ENCODE data around the gene SNCAIP. TPM values are rescaled to one million over a fixed set of nuclear protein-coding genes. Genes with fewer than 3 reads are reported as not detected.

SNCAIP gene
- total RNA-seq, 4 donors from 2014 or later: 0.82 to 2.2 (median 1.6) TPM; not detected in 1

DNA sequence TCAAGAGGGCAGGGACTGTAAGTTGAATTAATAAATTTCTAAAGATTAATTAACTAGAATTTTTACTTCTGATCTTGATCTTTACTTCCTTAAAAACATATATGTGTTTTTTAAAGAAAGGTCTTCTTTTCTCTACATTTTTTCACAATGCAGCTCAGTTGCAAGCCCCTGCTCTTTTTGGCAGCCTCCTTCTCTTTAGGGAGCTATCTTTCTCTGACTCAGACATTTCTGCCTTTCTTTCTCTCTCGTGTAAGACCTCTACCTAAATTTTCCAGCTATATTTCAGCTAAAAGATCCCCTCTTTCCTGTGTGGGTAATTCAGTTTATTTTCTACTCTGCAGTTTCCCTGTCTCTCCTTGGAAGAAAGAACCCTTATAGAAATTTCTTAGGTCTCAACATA lies 38.3 kb upstream of the SNCAIP start:
- no peak overlapping the region for H3K4me3 ChIP-seq
- H3K36me3 ChIP-seq: no peaks in the 10 kb centered on the region
- no peak for TF ChIP-seq EP300 (IDR thresholded peaks at IDR 0.05; ENCODE audit: low read depth)
- no peak for TF ChIP-seq POLR2AphosphoS5 (IDR thresholded peaks at IDR 0.05)
- TF ChIP-seq, protein P1, sequence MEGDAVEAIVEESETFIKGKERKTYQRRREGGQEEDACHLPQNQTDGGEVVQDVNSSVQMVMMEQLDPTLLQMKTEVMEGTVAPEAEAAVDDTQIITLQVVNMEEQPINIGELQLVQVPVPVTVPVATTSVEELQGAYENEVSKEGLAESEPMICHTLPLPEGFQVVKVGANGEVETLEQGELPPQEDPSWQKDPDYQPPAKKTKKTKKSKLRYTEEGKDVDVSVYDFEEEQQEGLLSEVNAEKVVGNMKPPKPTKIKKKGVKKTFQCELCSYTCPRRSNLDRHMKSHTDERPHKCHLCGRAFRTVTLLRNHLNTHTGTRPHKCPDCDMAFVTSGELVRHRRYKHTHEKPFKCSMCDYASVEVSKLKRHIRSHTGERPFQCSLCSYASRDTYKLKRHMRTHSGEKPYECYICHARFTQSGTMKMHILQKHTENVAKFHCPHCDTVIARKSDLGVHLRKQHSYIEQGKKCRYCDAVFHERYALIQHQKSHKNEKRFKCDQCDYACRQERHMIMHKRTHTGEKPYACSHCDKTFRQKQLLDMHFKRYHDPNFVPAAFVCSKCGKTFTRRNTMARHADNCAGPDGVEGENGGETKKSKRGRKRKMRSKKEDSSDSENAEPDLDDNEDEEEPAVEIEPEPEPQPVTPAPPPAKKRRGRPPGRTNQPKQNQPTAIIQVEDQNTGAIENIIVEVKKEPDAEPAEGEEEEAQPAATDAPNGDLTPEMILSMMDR (IDR thresholded peaks at IDR 0.05): no peak
- TF ChIP-seq POLR2A (IDR thresholded peaks at IDR 0.05): no peak
- H3K27me3 ChIP-seq: no peaks in the 10 kb centered on the region
- intact Hi-C loops (cut with DNase I; ENCODE audit: low total_unique reads): no loop called here
- in situ Hi-C loops (cut with MboI; ENCODE audit: low pct_ligation_motif_present in 1 of 4, low pct_unique_long_range_greater_than_20kb in 1 of 4, low sequenced_read_pairs in 3 of 4): no loop called here
- H3K27ac ChIP-seq: no peak overlapping the region
- 29 to 53% methylated on average over 1 of the region's 1 CpG for WGBS, 2 donors (ENCODE audit: low coverage in 1 of 2)
- H3K4me1 ChIP-seq: no peaks in the 10 kb centered on the region
- H3K9me3 ChIP-seq: no peaks in the 10 kb centered on the region
- no peak for DNase-seq

DNA sequence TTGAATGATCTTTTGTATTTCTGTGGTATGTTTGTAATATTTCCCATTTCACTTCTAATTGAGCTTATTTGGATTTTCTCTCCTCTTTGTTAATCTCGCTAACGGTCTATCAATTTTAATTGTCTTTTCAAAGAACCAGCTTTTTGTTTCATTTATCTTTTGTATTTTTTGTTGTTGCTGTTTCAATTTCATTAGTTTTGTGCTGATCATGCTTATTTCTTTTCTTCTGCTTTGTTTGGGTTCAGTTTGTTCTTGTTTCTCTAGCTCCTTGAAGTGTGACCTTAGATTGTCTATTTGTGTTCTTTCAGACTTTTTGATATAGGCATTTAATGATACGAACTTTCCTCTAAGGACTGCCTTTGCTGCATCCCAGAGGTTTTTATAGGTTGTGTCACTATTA lies 28.4 kb upstream of the SNCAIP start:
- TF ChIP-seq POLR2A (IDR thresholded peaks at IDR 0.05): no peak
- TF ChIP-seq, protein P1 (IDR thresholded peaks at IDR 0.05): no peak
- no peak for TF ChIP-seq POLR2AphosphoS5 (IDR thresholded peaks at IDR 0.05)
- no peak for TF ChIP-seq EP300 (IDR thresholded peaks at IDR 0.05; ENCODE audit: low read depth)
- Histone ChIP-seq H3K27ac (no peak overlapping the region), H3K4me1 (no peaks in the 10 kb centered on the region), H3K36me3 (no peaks in the 10 kb centered on the region), H3K4me3 (no peak overlapping the region), H3K9me3 (no peaks in the 10 kb centered on the region), H3K27me3 (no peaks in the 10 kb centered on the region)
- 93 to 94% methylated on average over 3 of the region's 3 CpGs for WGBS, 2 donors (ENCODE audit: low coverage in 1 of 2)
- intact Hi-C loops (cut with DNase I; ENCODE audit: low total_unique reads): no loop called here
- in situ Hi-C loops (cut with MboI; ENCODE audit: low pct_ligation_motif_present in 1 of 4, low pct_unique_long_range_greater_than_20kb in 1 of 4, low sequenced_read_pairs in 3 of 4): no loop called here
- DNase-seq: no peak

DNA sequence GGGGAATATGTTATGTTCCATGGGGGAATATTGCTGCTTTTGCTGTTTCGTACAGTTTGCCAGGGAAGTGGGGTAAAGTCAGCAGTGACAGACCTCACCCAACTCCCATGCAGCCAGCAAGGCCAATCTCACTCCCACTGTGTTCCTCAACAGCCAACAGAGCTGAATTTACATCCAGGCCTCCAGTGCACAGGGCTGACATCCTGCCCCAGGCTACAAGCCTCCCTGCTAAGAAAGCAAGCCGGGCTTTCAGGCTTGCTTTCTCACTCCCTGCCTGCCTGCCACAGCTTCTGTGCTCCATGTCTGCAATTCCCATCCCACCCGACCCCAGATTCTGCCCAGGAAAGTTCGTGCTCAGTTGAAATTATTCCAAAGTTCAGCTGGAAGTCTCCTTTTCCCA lies 25.5 kb upstream of the SNCAIP start:
- H3K4me1 ChIP-seq: no peaks in the 10 kb centered on the region
- no peaks in the 10 kb centered on the region for H3K36me3 ChIP-seq
- no peak overlapping the region for H3K27ac ChIP-seq
- no peak overlapping the region for H3K4me3 ChIP-seq
- no peaks in the 10 kb centered on the region for H3K9me3 ChIP-seq
- 50 to 72% methylated on average over 1 to 4 of the region's 4 CpGs for WGBS, 2 donors (ENCODE audit: low coverage in 1 of 2)
- in situ Hi-C loops (cut with MboI; ENCODE audit: low pct_ligation_motif_present in 1 of 4, low pct_unique_long_range_greater_than_20kb in 1 of 4, low sequenced_read_pairs in 3 of 4) (no loop called here), intact Hi-C loops (cut with DNase I; ENCODE audit: low total_unique reads) (no loop called here)
- no peaks in the 10 kb centered on the region for H3K27me3 ChIP-seq
- no peak for DNase-seq
- TF ChIP-seq EP300 (IDR thresholded peaks at IDR 0.05; ENCODE audit: low read depth): no peak
- no peak for TF ChIP-seq POLR2A (IDR thresholded peaks at IDR 0.05)
- no peak for TF ChIP-seq POLR2AphosphoS5 (IDR thresholded peaks at IDR 0.05)
- TF ChIP-seq, protein P1 (IDR thresholded peaks at IDR 0.05): no peak

DNA sequence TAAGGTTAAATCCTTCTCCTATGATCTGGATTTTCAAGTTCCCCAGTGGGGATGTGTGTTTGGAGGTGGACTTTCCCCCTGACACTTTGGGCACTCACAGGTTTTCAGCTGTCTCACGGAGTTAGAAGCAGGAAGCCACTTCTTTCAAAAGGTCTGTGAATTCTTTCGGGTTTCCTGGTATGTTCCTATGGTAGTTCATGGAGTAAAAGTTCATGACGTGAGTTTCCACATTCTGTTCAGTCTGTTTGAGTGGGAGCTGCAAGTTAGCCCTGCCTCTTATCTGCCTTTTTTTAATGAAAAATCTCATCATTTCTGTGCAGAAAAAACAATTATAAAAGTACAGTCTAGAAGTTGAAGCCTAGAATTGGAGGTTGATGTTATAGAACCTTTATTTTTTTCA lies 24.9 kb upstream of the SNCAIP start:
- DNase-seq: no peak
- 50 to 64% methylated on average over 3 of the region's 3 CpGs for WGBS, 2 donors (ENCODE audit: low coverage in 1 of 2)
- in situ Hi-C loops (cut with MboI; ENCODE audit: low pct_ligation_motif_present in 1 of 4, low pct_unique_long_range_greater_than_20kb in 1 of 4, low sequenced_read_pairs in 3 of 4) (no loop called here), intact Hi-C loops (cut with DNase I; ENCODE audit: low total_unique reads) (no loop called here)
- no peak for TF ChIP-seq POLR2AphosphoS5 (IDR thresholded peaks at IDR 0.05)
- no peak for TF ChIP-seq POLR2A (IDR thresholded peaks at IDR 0.05)
- no peak for TF ChIP-seq EP300 (IDR thresholded peaks at IDR 0.05; ENCODE audit: low read depth)
- TF ChIP-seq, protein P1 (IDR thresholded peaks at IDR 0.05): no peak
- no peak overlapping the region for H3K27ac ChIP-seq
- no peaks in the 10 kb centered on the region for H3K27me3 ChIP-seq
- no peaks in the 10 kb centered on the region for H3K4me1 ChIP-seq
- no peaks in the 10 kb centered on the region for H3K36me3 ChIP-seq
- no peak overlapping the region for H3K4me3 ChIP-seq
- H3K9me3 ChIP-seq: no peaks in the 10 kb centered on the region

Measured in transverse colon (tissue), 4 donors.